Adrenal gland (tissue), 12 donors: Measurements from ENCODE around the gene SH3RF1. TPM values are rescaled to one million over a fixed set of nuclear protein-coding genes. Genes with fewer than 3 reads are reported as not detected.

Experiments used
- DNase-seq, 7 donors: peaks; one replicate each; pipeline ENCODE4 v3.0.0-alpha.2; 2019 to 2020
- H3K27ac ChIP-seq, 5 donors: fragments of 200-600 bp; sonication (generic) in 4 of 5; 1 replicate in 3 of 5; 2 replicates in 2 of 5; pipeline versions ENCODE4 v1.5.1 to v1.8.0; 2016 to 2020; ENCODE audit warnings: mild to moderate bottlenecking in 1 of 5
- H3K27me3 ChIP-seq: fragments of 200-600 bp; 2 replicates; pipeline ENCODE4 v1.8.0; 2021
- H3K36me3 ChIP-seq, 2 donors: fragments of 200-600 bp; replicated peaks in 1 of 2; 1 replicate in 1 of 2; 2 replicates in 1 of 2; pipeline versions ENCODE4 v1.5.1 to v1.8.0; 2018 to 2022
- H3K4me1 ChIP-seq, 2 donors: fragments of 200-600 bp; replicated peaks in 1 of 2; 1 replicate in 1 of 2; 2 replicates in 1 of 2; pipeline versions ENCODE4 v1.5.1 to v1.8.0; 2018 to 2021
- H3K4me3 ChIP-seq, 4 donors: fragments of 200-600 bp; sonication (generic) in 3 of 4; one replicate each; pipeline ENCODE4 v1.5.1; 2016 to 2018
- H3K9me3 ChIP-seq, 3 donors: fragments of 200-600 bp; sonication (generic) in 1 of 3; replicated peaks in 1 of 3; 1 replicate in 2 of 3; 2 replicates in 1 of 3; pipeline versions ENCODE4 v1.5.1 to v1.8.0; 2016 to 2021
- CTCF ChIP-seq, 6 experiments: fragments of 450-650 bp in 4 of 6; fragments of 200-600 bp in 2 of 6; sonication (generic) in 1 of 6; IDR thresholded peaks; 1 replicate in 5 of 6; 2 replicates in 1 of 6; pipeline versions ENCODE4 v1.5.1 to v1.8.0; 2016 to 2021; ENCODE audit warnings: antibody characterized with exemption in 6 of 6, mild to moderate bottlenecking in 2 of 6, moderate library complexity in 1 of 6
- POLR2A ChIP-seq, 2 donors: fragments of 450-650 bp; IDR thresholded peaks; one replicate each; pipeline ENCODE4 v1.6.1; 2017; ENCODE audit warnings: antibody characterized with exemption in 2 of 2, mild to moderate bottlenecking in 2 of 2, moderate library complexity in 1 of 2
- WGBS, 4 donors: extraction: QIAGEN DNeasy Blood & Tissue Kit in 2 of 4; methylation state at CpG; one replicate each; pipeline versions ENCODE4 v1.1.5 to v1.1.7; 2013 to 2017; 5-methylcytosine and 5-hydroxymethylcytosine counted together
- intact Hi-C, 2 donors: fragments of 100-400 bp; cut with DNase I; formaldehyde crosslinking; loops; one replicate each; pipeline versions ENCODE4 v1.14.1 to v1.15.0; 2022 to 2023
- polyA plus RNA-seq, 3 donors: library from polyadenylated mRNA; stranded (reverse); fragments of 200-250 nt in 2 of 3; fragments of 350-450 nt in 1 of 3; fragmentation: Illumina TruSeq in 1 of 3; extraction: RNeasy Lipid Tissue Mini Kit (QIAGEN cat#74804) in 1 of 3; gene quantifications; one replicate each; pipeline ENCODE4 v1.2.3, GENCODE V29; 2013 to 2014
- total RNA-seq, 9 donors: library from RNA; depleted of rRNA in 4 of 9; stranded (reverse); fragments of >200 nt in 4 of 9; fragments of 120-200 nt in 1 of 9; fragmentation: NEBNext Ultra II Directional in 1 of 9; extraction: Animal tissue kit (Norgen Biotek cat#: 25700) in 1 of 9; gene quantifications; one replicate each; pipeline versions ENCODE4 v1.1.0 to v1.2.4, GENCODE V29; 2013 to 2023
- donor health status: healthy with polysubstance abuse.
- donor health status: Bipolar disorder and iron deficiency.
- donor health status: DM: yes; HTN: yes; CAD: no.
- donor health status: DM: no; HTN: no; CAD: no.
- donor health status: DM: no; HTN: no; CAD: no.
- donor health status: DM: yes; HTN: yes; CAD: no.

The SH3RF1 gene
- total and polyA plus RNA-seq, 12 donors = 1.8 to 19.3 (median 8.6) TPM

DNA sequence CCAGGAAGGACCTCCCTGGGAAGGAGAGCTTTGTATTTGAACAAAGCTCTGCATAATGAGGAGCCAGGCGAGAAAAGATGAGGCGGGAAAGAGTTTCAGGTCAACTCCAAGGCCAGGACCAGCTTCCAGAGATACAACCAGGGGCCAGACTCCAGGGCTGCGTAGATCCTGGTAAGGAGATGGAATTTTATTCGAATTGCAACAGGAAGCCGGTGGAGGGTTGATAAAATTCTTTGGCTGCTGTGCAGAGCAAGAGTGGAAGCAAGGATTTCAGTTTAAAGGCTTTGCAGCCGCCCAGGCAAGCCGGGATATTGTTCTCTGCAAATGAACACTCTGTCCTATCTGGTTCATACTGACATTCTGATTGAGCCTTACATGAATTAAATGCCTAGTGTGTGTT, 220.5 kb downstream of the SH3RF1 start:
- Histone ChIP-seq H3K36me3 (no peaks in the 10 kb centered on the region), H3K4me1 (no peaks in the 10 kb centered on the region), H3K27me3 (no peaks in the 10 kb centered on the region), H3K27ac (no peak overlapping the region), H3K9me3 (no peaks in the 10 kb centered on the region), H3K4me3 (no peak overlapping the region)
- peak in 1 of 7 donors; percentile 26 for DNase-seq
- TF ChIP-seq POLR2A (IDR thresholded peaks at IDR 0.05) (no peak), CTCF (IDR thresholded peaks at IDR 0.05) (no peak)
- intact Hi-C loops = no loop called here
- WGBS, 4 donors = 60 to 78% (median 65%) methylated on average over 7 of the region's 7 CpGs

- Histone ChIP-seq H3K9me3 (no peaks in the 10 kb centered on the region), H3K36me3 (no peaks in the 10 kb centered on the region), H3K27me3 (no peaks in the 10 kb centered on the region), H3K27ac (no peak overlapping the region), H3K4me3 (no peak overlapping the region), H3K4me1 (no peaks in the 10 kb centered on the region)
- WGBS, 4 donors = 91 to 97% (median 94%) methylated on average over 9 of the region's 9 CpGs
- DNase-seq = no peak
- intact Hi-C loops = no loop called here
- TF ChIP-seq CTCF (IDR thresholded peaks at IDR 0.05) (no peak), POLR2A (IDR thresholded peaks at IDR 0.05) (no peak)
Observed at GRCh38 chr4:169048868-169049414, 221.8 kb downstream of the SH3RF1 start.

- H3K27ac ChIP-seq = no peak overlapping the region
- no peaks in the 10 kb centered on the region for H3K27me3 ChIP-seq
- no peaks in the 10 kb centered on the region for H3K9me3 ChIP-seq
- 78 to 85% (median 80%) methylated on average over 4 of the region's 4 CpGs for WGBS, 4 donors
- no peaks in the 10 kb centered on the region for H3K4me1 ChIP-seq
- H3K36me3 ChIP-seq = no peaks in the 10 kb centered on the region
- intact Hi-C loops = no loop called here
- no peak for TF ChIP-seq CTCF (IDR thresholded peaks at IDR 0.05)
- DNase-seq = no peak
- no peak overlapping the region for H3K4me3 ChIP-seq
Observed at GRCh38 chr4:169047956-169048355, 222.8 kb downstream of the SH3RF1 start.

GRCh38 chr4:169045862-169046584, 224.7 kb downstream of the SH3RF1 start:
- Histone ChIP-seq H3K27ac (no peak overlapping the region), H3K27me3 (no peaks in the 10 kb centered on the region), H3K4me3 (no peak overlapping the region), H3K9me3 (no peaks in the 10 kb centered on the region), H3K36me3 (no peaks in the 10 kb centered on the region), H3K4me1 (no peaks in the 10 kb centered on the region)
- no peak for TF ChIP-seq CTCF (IDR thresholded peaks at IDR 0.05)
- no peak for TF ChIP-seq POLR2A (IDR thresholded peaks at IDR 0.05)
- 77 to 84% (median 79%) methylated on average over 15 of the region's 15 CpGs for WGBS, 4 donors
- DNase-seq = no peak
- intact Hi-C loops = no loop called here
